ENCODE data around the gene PSMD9.
"Not testable (repeated sequence)": the region's sequence is repeated elsewhere in the genome, so short reads cannot be mapped to it uniquely, and the experiment has no call there.

The PSMD9 gene

GRCh38 chr12:121925358-121925695, 36.7 kb downstream of the PSMD9 start:
- H3K4me3 ChIP-seq (replicated peaks in 1 of 2; ENCODE audit: low read depth in 2 of 2, low read length in 2 of 2), result no peak overlapping the region
- DNase-seq (ENCODE audit: low read depth in 2 of 2), result peak; percentile 61 to 81
- no peak for TF ChIP-seq CTCF (IDR thresholded peaks at IDR 0.05; ENCODE audit: low read depth, low read length)

GRCh38 chr12:121926874-121927706, 38.5 kb downstream of the PSMD9 start:
- DNase-seq (ENCODE audit: low read depth in 2 of 2), result peak in 1 of 2 donors; percentile 8
- no peak for TF ChIP-seq CTCF (IDR thresholded peaks at IDR 0.05; ENCODE audit: low read depth, low read length)

GRCh38 chr12:121927813-121928212, 39.2 kb downstream of the PSMD9 start:
- no peak overlapping the region for H3K4me3 ChIP-seq (replicated peaks in 1 of 2; ENCODE audit: low read depth in 2 of 2, low read length in 2 of 2)
- TF ChIP-seq CTCF (IDR thresholded peaks at IDR 0.05; ENCODE audit: low read depth, low read length), result no peak
- peak in 1 of 2 donors; percentile 28 for DNase-seq (ENCODE audit: low read depth in 2 of 2)

More at GRCh38 chr12:121926874-121927706, 38.5 kb downstream of the PSMD9 start:
- H3K4me3 ChIP-seq (replicated peaks in 1 of 2; ENCODE audit: low read depth in 2 of 2, low read length in 2 of 2), result no peak overlapping the region

GRCh38 chr12:121929545-121929944, 41.0 kb downstream of the PSMD9 start:
- not testable (repeated sequence) for H3K4me3 ChIP-seq (replicated peaks in 1 of 2; ENCODE audit: low read depth in 2 of 2, low read length in 2 of 2); DNase-seq (ENCODE audit: low read depth in 2 of 2)

GRCh38 chr12:121930862-121931261, 42.3 kb downstream of the PSMD9 start:
- no peak for DNase-seq (ENCODE audit: low read depth in 2 of 2)
- no peak for TF ChIP-seq CTCF (IDR thresholded peaks at IDR 0.05; ENCODE audit: low read depth, low read length)

GRCh38 chr12:121932176-121932536, 43.6 kb downstream of the PSMD9 start:
- no peak for TF ChIP-seq CTCF (IDR thresholded peaks at IDR 0.05; ENCODE audit: low read depth, low read length)
- no peak for DNase-seq (ENCODE audit: low read depth in 2 of 2)

More at GRCh38 chr12:121930862-121931261, 42.3 kb downstream of the PSMD9 start:
- H3K4me3 ChIP-seq (replicated peaks in 1 of 2; ENCODE audit: low read depth in 2 of 2, low read length in 2 of 2), result no peak overlapping the region

GRCh38 chr12:121932914-121933521, 44.4 kb downstream of the PSMD9 start:
- H3K4me3 ChIP-seq (replicated peaks in 1 of 2; ENCODE audit: low read depth in 2 of 2, low read length in 2 of 2), result no peak overlapping the region
- TF ChIP-seq CTCF (IDR thresholded peaks at IDR 0.05; ENCODE audit: low read depth, low read length), result no peak
- no peak for DNase-seq (ENCODE audit: low read depth in 2 of 2)

More at GRCh38 chr12:121932176-121932536, 43.6 kb downstream of the PSMD9 start:
- H3K4me3 ChIP-seq (replicated peaks in 1 of 2; ENCODE audit: low read depth in 2 of 2, low read length in 2 of 2), result no peak overlapping the region
